Activated naive CD4-positive, alpha-beta T cell treated with anti-CD3 and anti-CD28 coated beads, Interleukin-2, amount 50 U/mL, for 72 hours (primary cell): ENCODE measurements around the gene SLFNL1. TPM values are rescaled to one million over a fixed set of nuclear protein-coding genes. Genes with fewer than 3 reads are reported as not detected.

Source experiments
- ATAC-seq, 2 donors: fragments of 150-1000 bp; cut with Tn5 transposase; 2 replicates each; pipeline ENCODE4 v1.10.0; 2021; ENCODE audit warnings: mild to moderate bottlenecking in 2 of 2, moderate library complexity in 2 of 2
- DNase-seq, 2 donors: peaks; one replicate each; pipeline ENCODE4 v3.0.0; 2021 to 2022; ENCODE audit warnings: low spot score in 2 of 2
- H3K27ac Mint-ChIP-seq, 2 donors: one replicate each; pipeline ENCODE4 v1.8.0; 2022; ENCODE audit warnings: mild to moderate bottlenecking in 2 of 2, mixed read lengths in 2 of 2
- H3K36me3 Mint-ChIP-seq, 2 donors: one replicate each; pipeline ENCODE4 v1.8.0; 2022; ENCODE audit warnings: mixed read lengths in 2 of 2
- H3K9me3 Mint-ChIP-seq, 2 donors: one replicate each; pipeline ENCODE4 v1.8.0; 2022; ENCODE audit warnings: mixed read lengths in 2 of 2
- total RNA-seq, 2 donors: library from RNA; stranded (reverse); gene quantifications; one replicate each; pipeline ENCODE4 v1.2.3, GENCODE V29; 2022

Gene SLFNL1
- total RNA-seq, 2 donors from 2014 or later = 0.11 to 0.39 TPM

- no peak for DNase-seq
- Mint-ChIP-seq H3K36me3 (peaks cover 41 to 45% of the 10 kb centered on the region in 2 donors), H3K9me3 (no peaks in the 10 kb centered on the region), H3K27ac (peak overlapping the region; percentile 65 to 88)
- no peak for ATAC-seq
Observed at GRCh38 chr1:40982721-40983120, 38.8 kb downstream of the SLFNL1 start.

GRCh38 chr1:40981691-40982448 is 39.7 kb downstream of the SLFNL1 start:
- Mint-ChIP-seq H3K27ac (peak overlapping the region; percentile 48 to 72), H3K9me3 (no peaks in the 10 kb centered on the region), H3K36me3 (peaks cover 35 to 37% of the 10 kb centered on the region in 2 donors)
- ATAC-seq (no peak), DNase-seq (no peak)

GRCh38 chr1:40980453-40981121 is 40.9 kb downstream of the SLFNL1 start:
- no peaks in the 10 kb centered on the region for H3K9me3 Mint-ChIP-seq
- DNase-seq = peak; percentile 65
- ATAC-seq = peak; percentile 20 to 28
- H3K27ac Mint-ChIP-seq = peak overlapping the region; percentile 93 to 98
- H3K36me3 Mint-ChIP-seq = peaks cover 23 to 26% of the 10 kb centered on the region in 2 donors

DNA sequence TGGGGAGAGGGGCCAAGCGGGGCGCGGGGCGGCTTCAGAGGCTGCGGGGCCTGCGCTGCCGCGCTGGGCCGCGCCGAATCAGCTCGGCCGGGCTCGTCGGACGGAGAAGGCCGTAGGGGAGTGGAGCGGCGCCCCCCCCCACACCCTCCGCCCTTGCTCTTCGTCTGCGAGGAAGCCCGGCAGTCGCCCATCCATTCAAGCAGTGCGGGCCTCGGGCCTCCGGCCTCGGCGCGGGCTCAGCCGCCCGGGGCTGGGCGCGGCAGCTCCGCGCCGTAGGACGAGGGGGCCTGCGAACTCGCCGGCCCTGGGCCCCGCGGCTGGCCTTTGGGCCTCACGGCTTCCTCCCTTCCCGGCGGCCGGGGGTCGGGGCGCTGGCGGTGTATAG is 41.5 kb downstream of the SLFNL1 start:
- Mint-ChIP-seq H3K27ac (peak overlapping the region; percentile 93 to 98), H3K36me3 (peaks cover 18 to 23% of the 10 kb centered on the region in 2 donors), H3K9me3 (no peaks in the 10 kb centered on the region)
- ATAC-seq (peak in 1 of 2 donors; percentile 13), DNase-seq (no peak)

DNA sequence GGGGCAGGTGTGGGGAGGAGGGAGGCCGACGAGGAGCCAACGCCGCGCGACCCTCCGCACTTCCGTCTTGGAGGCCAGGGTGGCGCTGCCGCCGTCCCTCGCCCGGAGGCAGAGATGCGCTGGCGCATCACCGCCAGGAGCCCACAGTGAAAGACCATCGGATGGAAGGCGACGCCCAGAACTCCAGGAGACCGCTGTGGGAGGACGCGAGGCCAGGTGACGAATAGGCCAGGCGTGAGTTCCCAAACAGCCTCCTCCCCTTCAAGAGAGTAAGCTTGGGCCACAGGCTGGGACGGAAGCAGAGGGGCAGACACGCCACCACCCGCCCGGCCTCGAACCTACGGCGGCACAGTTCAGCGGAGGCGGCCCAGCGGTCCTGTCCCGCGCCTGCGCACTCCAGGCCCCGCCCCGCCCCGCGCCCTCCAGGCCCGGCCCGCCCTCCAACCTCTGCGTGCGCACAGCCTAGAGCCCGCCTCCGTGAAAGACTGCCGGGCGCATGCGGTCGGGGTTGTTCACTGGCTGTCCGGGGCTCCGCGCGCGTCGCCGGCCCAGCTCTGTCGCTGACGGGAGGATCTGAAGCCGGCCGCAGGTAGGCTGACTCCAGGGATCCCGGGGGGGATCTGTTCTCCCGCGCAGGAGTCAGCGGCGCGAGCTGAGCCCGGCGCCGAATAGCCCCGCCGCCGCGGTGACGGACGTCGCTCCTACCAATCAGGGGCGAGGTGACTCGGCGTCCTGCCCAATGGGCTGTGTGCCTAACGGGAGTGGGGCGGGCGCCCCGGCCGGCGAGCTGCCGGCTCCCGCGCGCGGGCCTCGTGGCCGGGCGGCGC is 42.1 kb downstream of the SLFNL1 start, which contains the start of gene CTPS1:
CTPS1 (plus strand) TSS at position 456 of the 827 bp plus-strand sequence. CDS start 3,595 bp downstream, outside the sequence.
- DNase-seq (peak; percentile 95 to 96), ATAC-seq (peak; percentile 82 to 88)
- peak within 1 kb of the TSS; percentile 93 to 98 for H3K27ac Mint-ChIP-seq
- no peaks in the 10 kb centered on the region for H3K9me3 Mint-ChIP-seq
- peaks cover 13 to 23% of the 10 kb centered on the region in 2 donors for H3K36me3 Mint-ChIP-seq

GRCh38 chr1:40978886-40979240 is 42.7 kb downstream of the SLFNL1 start:
- no peak for ATAC-seq
- peaks cover 11 to 23% of the 10 kb centered on the region in 2 donors for H3K36me3 Mint-ChIP-seq
- no peak for DNase-seq
- H3K9me3 Mint-ChIP-seq = no peaks in the 10 kb centered on the region
- H3K27ac Mint-ChIP-seq = peak overlapping the region; percentile 90 to 93

GRCh38 chr1:40977716-40978115 is 43.8 kb downstream of the SLFNL1 start:
- DNase-seq = no peak
- Mint-ChIP-seq H3K9me3 (no peaks in the 10 kb centered on the region), H3K27ac (no peak overlapping the region), H3K36me3 (peaks cover 11 to 23% of the 10 kb centered on the region in 2 donors)
- ATAC-seq = no peak

DNA sequence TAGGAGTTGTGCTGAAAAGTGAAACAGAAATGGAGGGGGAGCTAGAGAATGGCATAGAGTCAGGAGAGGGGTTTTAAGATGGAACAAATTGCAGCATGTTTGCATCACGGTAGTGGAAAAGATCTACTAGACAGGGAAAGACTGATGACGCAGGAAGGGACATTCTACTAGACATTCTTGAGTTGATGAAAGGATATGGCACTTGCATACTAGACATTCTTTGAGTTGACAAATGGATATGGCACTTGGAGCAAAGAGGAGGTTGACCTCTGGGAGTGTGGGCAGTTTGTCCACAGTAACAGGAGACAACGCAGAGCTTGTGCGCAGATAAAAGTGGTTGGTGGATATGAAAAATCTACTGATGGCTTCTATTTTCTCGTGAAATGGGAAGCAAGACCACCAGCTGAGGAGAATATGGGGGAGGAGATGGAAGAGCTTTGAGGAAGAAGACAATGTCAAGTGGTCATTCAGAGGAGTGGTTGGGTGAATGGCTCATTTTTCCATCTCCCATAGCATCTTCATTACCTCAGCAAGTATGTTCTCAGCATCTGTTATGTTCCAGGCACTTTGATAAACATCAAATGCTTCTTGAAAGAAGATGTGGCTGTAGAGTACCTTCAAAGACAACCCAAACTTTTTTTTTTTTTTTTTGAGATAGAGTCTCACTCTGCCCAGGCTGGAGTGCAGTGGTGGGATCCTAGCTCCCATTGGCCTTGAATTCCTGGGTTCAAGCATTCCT is 44.4 kb downstream of the SLFNL1 start:
- DNase-seq (no peak), ATAC-seq (no peak)
- H3K27ac Mint-ChIP-seq = no peak overlapping the region
- H3K9me3 Mint-ChIP-seq = no peaks in the 10 kb centered on the region
- H3K36me3 Mint-ChIP-seq = peaks cover 11 to 19% of the 10 kb centered on the region in 2 donors

- ATAC-seq = no peak
- H3K27ac Mint-ChIP-seq = no peak overlapping the region
- H3K9me3 Mint-ChIP-seq = no peaks in the 10 kb centered on the region
- no peak for DNase-seq
- peaks cover 0 to 5% of the 10 kb centered on the region in 2 donors for H3K36me3 Mint-ChIP-seq
Observed at GRCh38 chr1:40974945-40975344, 46.6 kb downstream of the SLFNL1 start.

DNA sequence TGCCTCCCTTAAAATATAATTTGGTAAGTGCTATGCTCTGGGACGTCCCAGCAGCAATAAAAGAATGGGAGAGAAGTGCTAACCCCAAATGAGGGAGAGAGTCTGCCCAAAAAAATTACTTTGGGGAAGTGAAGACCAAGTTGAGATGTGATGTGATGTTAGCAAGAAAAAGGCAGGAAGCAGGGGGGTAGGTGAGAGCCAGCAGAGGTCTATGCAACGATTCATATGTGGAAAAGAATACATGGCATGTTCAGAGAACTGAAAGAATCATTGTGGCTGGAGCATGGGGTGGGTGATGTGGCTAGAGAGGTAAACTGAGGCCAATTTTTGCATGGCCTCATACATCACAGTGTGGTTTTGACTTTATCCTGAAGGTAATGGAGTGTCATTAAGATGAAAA is 47.6 kb downstream of the SLFNL1 start:
- no peaks in the 10 kb centered on the region for H3K9me3 Mint-ChIP-seq
- ATAC-seq (no peak), DNase-seq (no peak)
- H3K27ac Mint-ChIP-seq = no peak overlapping the region
- peaks cover 0 to 2% of the 10 kb centered on the region in 2 donors for H3K36me3 Mint-ChIP-seq

- Mint-ChIP-seq H3K9me3 (no peaks in the 10 kb centered on the region), H3K27ac (no peak overlapping the region), H3K36me3 (no peaks in the 10 kb centered on the region)
- no peak for DNase-seq
- no peak for ATAC-seq
Observed at GRCh38 chr1:40971966-40972365, 49.6 kb downstream of the SLFNL1 start.

DNA sequence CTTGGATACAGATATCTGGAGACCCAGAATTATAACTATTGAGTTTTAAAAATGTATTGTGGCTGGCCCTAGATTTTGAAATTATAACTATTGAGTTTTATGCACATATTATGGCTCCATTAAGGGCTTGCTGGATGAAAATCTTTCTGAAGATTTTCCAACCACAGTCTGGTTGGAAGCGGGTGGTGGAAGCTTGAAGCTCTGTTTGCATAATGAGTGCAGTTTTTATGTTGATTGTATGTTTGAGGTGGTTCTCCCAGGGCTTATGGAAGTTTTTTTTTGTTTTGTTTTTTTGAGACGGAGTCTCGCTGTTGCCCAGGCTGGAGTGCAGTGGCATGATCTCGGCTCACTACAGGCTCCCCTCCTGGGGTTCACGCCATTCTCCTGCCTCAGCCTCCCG is 52.1 kb downstream of the SLFNL1 start:
- ATAC-seq = no peak
- H3K36me3 Mint-ChIP-seq = no peaks in the 10 kb centered on the region
- no peak overlapping the region for H3K27ac Mint-ChIP-seq
- no peaks in the 10 kb centered on the region for H3K9me3 Mint-ChIP-seq
- DNase-seq = no peak

DNA sequence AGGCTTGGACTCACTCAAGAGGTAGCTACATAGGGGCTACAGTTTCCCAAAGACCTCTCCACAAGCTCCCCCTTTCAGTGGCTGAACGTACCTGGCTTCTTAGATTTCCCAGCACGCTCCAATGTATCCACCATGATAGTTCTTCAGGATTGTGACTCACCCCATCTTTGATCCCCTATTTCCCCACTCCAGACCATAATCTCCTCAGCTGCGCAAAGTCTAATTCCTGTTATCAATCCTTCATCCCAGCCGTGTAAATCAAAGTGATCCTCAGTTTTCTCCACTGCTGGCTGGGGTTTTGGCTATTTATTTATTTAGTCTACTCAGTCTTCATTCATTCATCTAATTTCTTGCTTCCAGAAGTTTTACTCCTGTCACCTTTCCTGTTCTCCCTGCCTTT is 55.1 kb downstream of the SLFNL1 start:
- ATAC-seq (no peak), DNase-seq (no peak)
- no peak overlapping the region for H3K27ac Mint-ChIP-seq
- no peaks in the 10 kb centered on the region for H3K36me3 Mint-ChIP-seq
- no peaks in the 10 kb centered on the region for H3K9me3 Mint-ChIP-seq
